Posterior vena cava (tissue), 2 donors: ENCODE data around the gene ACSS1. TPM values are rescaled to one million over a fixed set of nuclear protein-coding genes. Genes with fewer than 3 reads are reported as not detected.

Experiments
- DNase-seq: peaks from one replicate; pipeline ENCODE4 v3.0.0-alpha.2; 2020; ENCODE audit warnings: low spot score
- intact Hi-C, 2 donors: fragments of 100-400 bp; cut with DNase I; formaldehyde crosslinking; loops; one replicate each; pipeline versions ENCODE4 v1.14.1 to v1.14.2; 2022 to 2023
- total RNA-seq, 2 donors: library from RNA; stranded (reverse); fragmentation: NEBNext Ultra II Directional; extraction: Animal tissue kit (Norgen Biotek cat#: 25700); gene quantifications; one replicate each; pipeline ENCODE4 v1.2.1, GENCODE V29; 2021
- donor health status: DM: yes; HTN: yes; CAD: no.
- donor health status: DM: yes; HTN: yes; CAD: no.

ACSS1 gene
- total RNA-seq, 2 donors from 2014 or later = 11.6 to 12.2 TPM

- intact Hi-C loops = loop anchor here in 1 of 2 donors (10.0 kb wide), 1 partner anchor 333 kb away; no protein-coding TSS in a partner anchor
- DNase-seq = peak; percentile 77
These were observed 24.0 kb upstream of the ACSS1 start, which contains the start of gene VSX1 for GRCh38 chr20:25081730-25082497. TSS of gene VSX1 (minus strand) at chr20:25082141. CDS start at chr20:25082096, 45 bp downstream.

- peak; percentile 77 for DNase-seq
- intact Hi-C loops = loop anchor here in 1 of 2 donors (10.0 kb wide), 1 partner anchor 334 kb away; no protein-coding TSS in a partner anchor
These were observed 23.3 kb upstream of the ACSS1 start for GRCh38 chr20:25081065-25081729.

- no peak for DNase-seq
These were observed 21.2 kb upstream of the ACSS1 start for GRCh38 chr20:25079171-25079570.

GRCh38 chr20:25078662-25079061, 20.7 kb upstream of the ACSS1 start:
- DNase-seq = peak; percentile 58
- intact Hi-C loops = loop anchor here in 1 of 2 donors (5.0 kb wide), 1 partner anchor 99 kb away; no protein-coding TSS in a partner anchor

More at GRCh38 chr20:25079171-25079570, 21.2 kb upstream of the ACSS1 start:
- intact Hi-C loops = loop anchor here in 1 of 2 donors (5.0 kb wide), 1 partner anchor 98 kb away; no protein-coding TSS in a partner anchor

GRCh38 chr20:25077610-25078169, 19.8 kb upstream of the ACSS1 start:
- DNase-seq = peak; percentile 84
- intact Hi-C loops = loop anchor here in 1 of 2 donors (5.0 kb wide), 1 partner anchor 100 kb away; no protein-coding TSS in a partner anchor

- intact Hi-C loops = loop anchor here in 1 of 2 donors (5.0 kb wide), 1 partner anchor 100 kb away; no protein-coding TSS in a partner anchor
- DNase-seq = peak; percentile 56
These were observed 19.0 kb upstream of the ACSS1 start for GRCh38 chr20:25076731-25077609.

- no peak for DNase-seq
- intact Hi-C loops = loop anchor here in 1 of 2 donors (5.0 kb wide), 1 partner anchor 101 kb away; no protein-coding TSS in a partner anchor
These were observed 18.3 kb upstream of the ACSS1 start for GRCh38 chr20:25076201-25076600.

- intact Hi-C loops = no loop called here
- DNase-seq = peak; percentile 18
These were observed 15.6 kb upstream of the ACSS1 start for GRCh38 chr20:25073544-25073943.

- DNase-seq = peak; percentile 41
- intact Hi-C loops = no loop called here
These were observed 14.4 kb upstream of the ACSS1 start for GRCh38 chr20:25072226-25072811.

- peak; percentile 32 for DNase-seq
- intact Hi-C loops = no loop called here
These were observed 13.8 kb upstream of the ACSS1 start for GRCh38 chr20:25071734-25072133.

GRCh38 chr20:25070821-25071473, 13.0 kb upstream of the ACSS1 start:
- intact Hi-C loops = no loop called here
- peak; percentile 32 for DNase-seq

- intact Hi-C loops = loop anchor here in 1 of 2 donors (10.0 kb wide), 1 partner anchor 127 kb away; the partner anchor contains the start of gene ENTPD6
- peak; percentile 45 for DNase-seq
These were observed 9.4 kb upstream of the ACSS1 start for GRCh38 chr20:25067102-25067987.

- intact Hi-C loops = loop anchor here in 1 of 2 donors (10.0 kb wide), 1 partner anchor 128 kb away; the partner anchor contains the start of gene ENTPD6
- DNase-seq = peak; percentile 32
These were observed 8.4 kb upstream of the ACSS1 start for GRCh38 chr20:25066386-25066785.

GRCh38 chr20:25065625-25066338, 7.8 kb upstream of the ACSS1 start:
- intact Hi-C loops = loop anchor here (2.0 to 10.0 kb wide), 2 partner anchors 71 to 129 kb away; partner anchors contain the start of gene ENTPD6 (in 1 of the 2)
- peak; percentile 84 for DNase-seq

- peak; percentile 70 for DNase-seq
- intact Hi-C loops = loop anchor here (2.0 to 10.0 kb wide), 2 partner anchors 70 to 130 kb away; partner anchors contain the start of gene ENTPD6 (in 1 of the 2)
These were observed 7.2 kb upstream of the ACSS1 start for GRCh38 chr20:25065072-25065624.
